ENCODE measurements around the gene TASOR2.

Gene TASOR2

GRCh38 chr10:5656737-5657579 is 27.7 kb upstream of the TASOR2 start:
- DNase-seq, result no peak

- no peak for DNase-seq
These were observed 25.6 kb upstream of the TASOR2 start for GRCh38 chr10:5658871-5659618.

GRCh38 chr10:5659702-5660528 is 24.7 kb upstream of the TASOR2 start:
- no peak for DNase-seq

- DNase-seq, result no peak
These were observed 23.6 kb upstream of the TASOR2 start for GRCh38 chr10:5661043-5661442.

DNA sequence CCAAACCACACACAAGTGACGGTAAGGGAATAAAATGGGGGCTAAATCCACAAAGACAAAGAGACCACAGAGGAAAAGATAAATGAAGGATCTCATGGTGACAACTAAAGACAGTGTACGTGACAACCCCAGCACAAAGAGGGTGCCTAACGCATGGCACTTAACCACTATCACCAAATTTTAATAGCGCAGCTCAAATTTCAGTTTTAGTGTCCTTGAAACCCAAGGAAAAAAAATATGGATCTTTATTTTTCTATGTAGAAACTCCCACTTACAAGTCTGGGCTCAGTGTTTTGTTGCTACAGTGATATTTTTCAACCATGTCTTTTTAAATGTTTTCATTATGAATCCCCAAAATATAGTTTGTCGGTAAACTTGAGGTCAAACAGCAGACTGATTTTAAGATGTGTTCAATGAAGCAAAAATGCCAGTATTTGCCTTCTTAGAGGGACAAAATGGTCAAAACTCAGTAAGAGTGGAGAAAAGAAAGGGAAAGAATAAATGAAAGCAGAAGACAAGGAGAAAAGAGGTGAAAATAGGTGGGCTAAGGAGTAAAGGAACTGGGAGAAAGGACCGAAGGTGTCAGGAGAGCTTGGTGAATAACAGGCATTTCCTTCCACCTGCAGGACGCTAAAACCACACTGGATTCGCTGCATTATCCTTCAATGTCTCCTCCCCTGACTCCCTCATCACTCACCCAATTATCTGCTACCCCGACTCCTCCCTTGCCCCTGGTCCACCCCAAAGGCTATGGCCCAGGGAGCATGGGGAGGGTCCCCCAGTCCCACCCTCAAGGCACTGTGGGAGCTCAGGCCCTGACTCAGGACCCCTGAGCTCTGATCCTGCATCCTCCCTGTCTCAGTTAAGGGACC is 21.7 kb upstream of the TASOR2 start:
- no peak for DNase-seq

- no peak for DNase-seq
These were observed 20.8 kb upstream of the TASOR2 start for GRCh38 chr10:5663692-5664427.

- no peak for DNase-seq
These were observed 19.1 kb upstream of the TASOR2 start for GRCh38 chr10:5665373-5666007.

DNA sequence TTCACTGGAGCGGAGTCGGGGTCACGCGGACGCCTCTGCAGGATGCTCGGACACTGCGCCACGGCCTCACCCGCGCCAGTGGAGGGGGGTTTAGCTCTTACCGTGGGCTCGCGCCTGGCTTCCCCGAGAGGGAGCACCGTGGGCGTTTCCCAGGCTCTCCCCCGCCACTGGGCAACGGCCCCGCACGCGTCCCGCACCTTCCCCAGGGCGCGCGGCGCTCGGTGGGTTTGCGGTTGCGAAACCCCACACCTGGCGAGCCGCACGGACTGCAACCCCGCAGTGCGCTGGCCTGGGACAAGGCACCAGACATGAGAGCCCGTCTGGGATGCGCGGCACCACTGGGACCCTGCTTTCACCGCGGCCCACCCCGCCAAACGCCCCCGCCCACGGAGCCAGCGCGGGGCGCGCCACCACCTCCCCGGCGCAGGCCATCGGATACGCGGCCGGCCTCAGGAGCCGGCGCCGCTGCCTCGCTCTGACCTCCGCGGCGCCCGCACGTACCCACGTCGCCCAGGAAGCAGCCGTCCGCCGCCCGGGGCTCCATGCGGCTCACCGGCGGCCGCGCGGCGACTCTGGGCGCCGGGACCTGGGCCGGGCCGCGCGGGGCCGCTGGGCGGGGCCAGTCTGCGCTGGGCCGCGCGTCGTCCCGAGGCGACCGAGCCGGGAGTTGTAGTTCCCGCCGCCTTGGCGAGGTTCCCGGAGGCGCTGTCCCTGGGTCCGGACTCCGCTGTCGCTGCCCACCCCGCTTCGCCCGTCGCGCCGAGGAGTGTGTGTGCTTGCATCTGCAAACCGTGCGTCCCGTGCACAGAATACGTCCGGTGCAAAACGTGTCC is 18.4 kb upstream of the TASOR2 start, which contains the start of gene ASB13:
Gene ASB13, minus strand, starts transcription at position 588 of the 833 bp plus-strand sequence. Its CDS starts 44 bp downstream, at position 544.
- DNase-seq, result peak; percentile 6

DNA sequence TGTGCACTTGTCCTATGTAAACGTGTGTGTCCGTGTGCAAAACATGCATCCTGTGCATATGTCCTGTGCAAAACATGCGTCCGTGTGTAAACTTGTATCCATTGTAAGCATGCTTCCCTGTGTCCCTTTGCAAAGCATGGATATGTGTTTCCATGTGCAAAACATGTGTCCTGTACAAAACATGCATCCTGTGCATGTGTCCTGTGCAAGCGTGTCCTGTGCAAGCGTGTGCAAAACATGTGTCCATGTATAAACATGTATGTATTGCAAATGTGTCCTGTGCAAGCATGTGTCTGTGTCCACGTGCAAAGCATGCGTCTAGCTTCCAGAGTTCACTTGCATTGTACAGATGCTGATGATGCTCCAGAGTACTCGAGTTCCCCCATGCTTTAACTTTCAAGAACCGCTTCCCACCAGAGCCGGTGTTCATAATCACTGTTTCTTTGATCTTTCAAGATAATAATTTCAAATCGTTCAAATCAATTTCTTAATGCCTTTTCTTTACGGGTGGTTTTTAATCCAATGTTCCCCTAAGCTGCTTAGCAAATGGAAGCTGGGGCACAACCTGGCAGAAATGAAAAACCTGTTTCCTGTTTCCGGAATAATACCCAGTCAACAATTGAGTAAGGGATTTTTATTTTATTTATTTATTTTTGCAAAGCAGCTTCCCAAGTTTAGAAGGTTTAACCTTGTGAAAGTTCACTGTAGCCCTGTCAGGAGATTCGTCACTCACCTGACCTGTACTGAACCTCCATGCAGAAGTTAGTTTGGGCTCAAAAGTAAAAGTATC is 17.6 kb upstream of the TASOR2 start:
- DNase-seq, result no peak

- no peak for DNase-seq
These were observed 16.2 kb upstream of the TASOR2 start for GRCh38 chr10:5668429-5668828.

DNA sequence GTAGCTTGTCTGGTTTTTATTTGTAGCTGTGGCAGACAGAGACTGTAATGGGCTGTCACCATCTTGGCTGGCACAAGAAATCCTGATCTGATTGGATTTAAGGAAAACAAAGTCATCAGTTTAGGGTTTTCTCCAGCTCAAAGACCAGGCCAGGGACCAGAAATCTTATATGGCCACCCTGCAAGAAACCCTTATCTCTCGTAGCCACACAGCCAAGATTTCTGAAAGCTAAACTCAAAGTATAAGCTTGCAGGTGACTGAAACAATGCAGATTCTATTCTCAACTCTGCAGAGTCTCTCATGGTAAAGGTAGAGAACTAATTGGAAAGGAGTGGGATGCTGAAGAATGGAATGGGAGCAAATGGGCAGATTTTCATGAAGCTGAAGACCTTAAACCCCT is 15.0 kb upstream of the TASOR2 start:
- no peak for DNase-seq

DNA sequence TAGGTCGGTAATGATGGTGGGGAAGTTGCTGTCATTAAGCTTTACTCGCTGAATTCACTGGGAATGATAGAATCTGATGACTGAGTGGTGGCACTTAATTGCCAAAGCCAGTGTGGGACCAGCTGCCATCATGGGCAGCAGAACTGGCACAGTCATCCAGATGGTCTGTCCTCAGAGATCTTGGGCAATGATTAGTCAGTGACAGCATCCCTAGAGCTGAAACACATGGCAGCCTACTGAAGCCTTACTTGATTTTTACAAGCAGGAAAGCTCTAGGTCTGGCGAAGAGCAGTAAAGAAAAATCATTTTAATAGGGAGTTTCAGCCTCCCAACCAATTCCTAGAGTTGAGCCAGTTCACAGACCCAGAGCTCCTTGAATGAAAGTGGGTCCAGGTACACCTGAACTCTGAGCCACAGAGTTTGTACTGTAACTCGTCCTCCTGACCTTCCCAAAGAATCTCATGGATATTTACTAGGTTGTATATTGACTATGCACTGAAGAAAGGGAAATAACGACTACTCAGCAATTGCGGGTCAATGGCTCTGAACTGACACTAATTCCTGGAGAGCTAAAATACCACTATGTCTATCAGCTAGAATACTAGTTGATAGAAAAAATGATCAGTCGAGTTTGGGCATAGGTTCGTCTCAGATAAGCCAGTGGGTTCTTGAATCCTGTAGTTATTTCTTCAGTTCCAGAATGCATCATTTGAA is 13.8 kb upstream of the TASOR2 start:
- DNase-seq, result no peak

DNA sequence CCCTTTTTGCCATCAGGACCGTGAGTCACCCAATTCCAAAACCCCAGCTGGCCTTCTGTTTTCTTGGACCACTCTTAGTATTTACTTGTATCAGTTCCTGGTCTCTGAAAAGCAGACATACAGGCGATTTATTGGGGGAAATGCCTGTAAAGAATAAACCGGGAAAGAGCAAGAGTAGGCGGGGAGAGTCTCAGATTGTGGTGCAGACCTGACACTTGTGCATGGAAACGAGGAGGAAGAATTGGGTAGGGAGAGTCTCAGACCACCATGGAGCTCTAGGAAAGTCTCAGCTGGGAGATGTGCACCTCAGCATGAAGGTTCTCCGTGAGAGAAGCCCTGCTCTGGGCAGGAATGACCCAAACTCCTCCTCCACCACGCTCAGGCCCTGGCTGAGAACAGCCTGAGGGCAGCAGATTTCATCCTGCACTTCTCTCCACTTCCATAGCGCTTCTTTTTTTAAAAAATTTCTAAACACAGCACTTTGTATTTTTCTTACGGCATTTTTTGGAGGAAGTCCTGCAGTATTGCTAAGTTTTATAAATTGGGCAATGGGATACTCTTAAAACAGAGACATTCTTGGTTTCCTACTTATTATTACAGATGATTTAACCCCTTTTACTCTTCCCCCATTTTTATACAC is 6.1 kb upstream of the TASOR2 start:
- DNase-seq, result no peak

GRCh38 chr10:5679037-5679435 is 5.6 kb upstream of the TASOR2 start:
- DNase-seq, result no peak

DNA sequence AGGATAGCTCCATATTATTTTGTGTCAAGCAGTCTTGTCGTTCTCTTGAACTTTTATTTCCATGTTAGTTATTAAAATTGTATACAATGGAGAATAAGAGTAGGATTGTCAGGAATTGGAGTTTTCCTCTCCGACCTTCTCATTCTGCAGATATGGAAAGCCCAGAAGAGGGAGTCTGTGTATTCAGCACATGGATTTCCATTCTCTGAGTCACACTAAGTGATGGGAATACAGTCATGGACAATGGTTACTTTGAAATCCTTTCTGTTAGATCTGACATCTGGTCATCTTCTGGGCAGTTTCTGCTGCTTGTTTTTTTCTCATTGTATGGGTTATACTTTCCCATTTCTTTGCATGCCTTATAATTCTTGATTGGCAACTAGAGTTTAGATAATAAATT is 5.0 kb upstream of the TASOR2 start:
- DNase-seq, result no peak

GRCh38 chr10:5681930-5682329 is 2.7 kb upstream of the TASOR2 start:
- DNase-seq, result no peak

GRCh38 chr10:5683065-5683464 is 1.6 kb upstream of the TASOR2 start:
- no peak for DNase-seq
